ENCODE data around the gene IFNA10. TPM values are rescaled to one million over a fixed set of nuclear protein-coding genes. Genes with fewer than 3 reads are reported as not detected.
A peak's percentile ranks its signal among the peaks of the same experiment; 100 is the strongest.
"Not testable (repeated sequence)": the region's sequence is repeated elsewhere in the genome, so short reads cannot be mapped to it uniquely, and the experiment has no call there.

The IFNA10 gene
- total RNA-seq, 1 donor from 2014 or later: not detected

- TF ChIP-seq, protein P1, sequence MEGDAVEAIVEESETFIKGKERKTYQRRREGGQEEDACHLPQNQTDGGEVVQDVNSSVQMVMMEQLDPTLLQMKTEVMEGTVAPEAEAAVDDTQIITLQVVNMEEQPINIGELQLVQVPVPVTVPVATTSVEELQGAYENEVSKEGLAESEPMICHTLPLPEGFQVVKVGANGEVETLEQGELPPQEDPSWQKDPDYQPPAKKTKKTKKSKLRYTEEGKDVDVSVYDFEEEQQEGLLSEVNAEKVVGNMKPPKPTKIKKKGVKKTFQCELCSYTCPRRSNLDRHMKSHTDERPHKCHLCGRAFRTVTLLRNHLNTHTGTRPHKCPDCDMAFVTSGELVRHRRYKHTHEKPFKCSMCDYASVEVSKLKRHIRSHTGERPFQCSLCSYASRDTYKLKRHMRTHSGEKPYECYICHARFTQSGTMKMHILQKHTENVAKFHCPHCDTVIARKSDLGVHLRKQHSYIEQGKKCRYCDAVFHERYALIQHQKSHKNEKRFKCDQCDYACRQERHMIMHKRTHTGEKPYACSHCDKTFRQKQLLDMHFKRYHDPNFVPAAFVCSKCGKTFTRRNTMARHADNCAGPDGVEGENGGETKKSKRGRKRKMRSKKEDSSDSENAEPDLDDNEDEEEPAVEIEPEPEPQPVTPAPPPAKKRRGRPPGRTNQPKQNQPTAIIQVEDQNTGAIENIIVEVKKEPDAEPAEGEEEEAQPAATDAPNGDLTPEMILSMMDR (IDR thresholded peaks at IDR 0.05; ENCODE audit: unreplicated experiment): no peak
- Mint-ChIP-seq H3K27ac (ENCODE audit: unreplicated experiment) (no peak overlapping the region), H3K4me1 (ENCODE audit: unreplicated experiment) (no peaks in the 10 kb centered on the region), H3K4me3 (ENCODE audit: unreplicated experiment) (no peak overlapping the region), H3K36me3 (ENCODE audit: low read depth, unreplicated experiment) (no peaks in the 10 kb centered on the region), H3K9me3 (ENCODE audit: unreplicated experiment) (no peaks in the 10 kb centered on the region), H3K27me3 (ENCODE audit: unreplicated experiment) (no peaks in the 10 kb centered on the region)
- DNase-seq (ENCODE audit: low spot score): no peak
Observed at GRCh38 chr9:21205204-21205603, 1.7 kb downstream of the IFNA10 start.

GRCh38 chr9:21202105-21202504 lies 4.8 kb downstream of the IFNA10 start, which contains the start of gene IFNA7:
TSS of gene IFNA7 (minus strand) at chr9:21202205. CDS start at chr9:21202165, 40 bp downstream.
- not testable (repeated sequence) for H3K9me3 Mint-ChIP-seq (ENCODE audit: unreplicated experiment); H3K4me1 Mint-ChIP-seq (ENCODE audit: unreplicated experiment); DNase-seq (ENCODE audit: low spot score); H3K4me3 Mint-ChIP-seq (ENCODE audit: unreplicated experiment); H3K27ac Mint-ChIP-seq (ENCODE audit: unreplicated experiment); H3K36me3 Mint-ChIP-seq (ENCODE audit: low read depth, unreplicated experiment); H3K27me3 Mint-ChIP-seq (ENCODE audit: unreplicated experiment)

DNA sequence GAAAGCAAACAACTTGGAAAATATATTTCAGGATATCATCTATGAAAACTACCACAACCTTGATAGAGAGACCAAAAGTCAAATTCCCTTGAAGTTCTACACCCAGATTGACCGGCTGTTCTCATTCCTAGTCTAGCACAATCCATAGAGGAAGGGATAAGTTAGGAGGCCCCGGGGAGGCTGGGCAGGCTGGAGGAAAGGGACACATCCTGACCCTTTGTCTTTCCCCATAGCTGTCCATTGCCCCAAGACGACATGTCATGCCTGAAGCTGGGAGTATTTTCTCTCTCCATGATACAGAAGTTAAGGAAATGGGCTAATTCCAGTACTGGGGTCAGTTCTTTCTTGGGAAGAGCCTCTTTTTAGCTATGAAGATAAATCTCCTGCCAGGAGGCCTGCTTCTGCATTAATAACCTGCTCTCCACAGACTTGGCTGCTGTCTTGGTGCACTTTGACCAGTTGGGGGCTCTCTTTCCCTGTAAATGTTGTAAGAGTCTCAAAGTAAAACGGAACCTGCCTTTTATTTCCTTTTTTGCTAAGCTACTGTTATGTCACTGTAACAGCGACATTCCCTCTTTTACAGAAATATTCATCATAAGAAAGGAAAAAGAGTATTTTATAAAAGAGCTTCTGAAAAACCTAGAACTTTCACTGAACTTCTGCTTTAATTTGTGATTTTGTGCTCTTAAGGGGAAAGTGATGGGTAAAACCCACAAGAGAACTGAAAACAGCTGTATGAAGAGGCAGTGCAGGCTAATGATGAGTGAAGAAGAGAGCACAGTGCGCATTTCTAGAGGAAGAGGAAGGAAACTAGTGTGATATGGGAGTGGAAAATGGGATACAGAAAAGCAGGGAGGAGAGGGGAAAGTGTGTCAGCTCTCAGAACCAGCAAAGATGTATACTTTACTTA lies 11.8 kb downstream of the IFNA10 start:
- H3K4me3 Mint-ChIP-seq (ENCODE audit: unreplicated experiment); H3K4me1 Mint-ChIP-seq (ENCODE audit: unreplicated experiment); H3K9me3 Mint-ChIP-seq (ENCODE audit: unreplicated experiment); H3K36me3 Mint-ChIP-seq (ENCODE audit: low read depth, unreplicated experiment); H3K27me3 Mint-ChIP-seq (ENCODE audit: unreplicated experiment): not testable (repeated sequence)
- TF ChIP-seq, protein P1 (IDR thresholded peaks at IDR 0.05; ENCODE audit: unreplicated experiment): peak; percentile 46
- DNase-seq (ENCODE audit: low spot score): peak; percentile 56
- peak overlapping the region; percentile 42 for H3K27ac Mint-ChIP-seq (ENCODE audit: unreplicated experiment)

GRCh38 chr9:21187487-21187886 lies 19.5 kb downstream of the IFNA10 start, which contains the start of gene IFNA4:
TSS of gene IFNA4 (minus strand) at chr9:21187587. CDS start at chr9:21187531, 56 bp downstream.
- not testable (repeated sequence) for H3K4me3 Mint-ChIP-seq (ENCODE audit: unreplicated experiment); H3K27me3 Mint-ChIP-seq (ENCODE audit: unreplicated experiment); H3K36me3 Mint-ChIP-seq (ENCODE audit: low read depth, unreplicated experiment); H3K9me3 Mint-ChIP-seq (ENCODE audit: unreplicated experiment); H3K27ac Mint-ChIP-seq (ENCODE audit: unreplicated experiment); H3K4me1 Mint-ChIP-seq (ENCODE audit: unreplicated experiment); DNase-seq (ENCODE audit: low spot score)

DNA sequence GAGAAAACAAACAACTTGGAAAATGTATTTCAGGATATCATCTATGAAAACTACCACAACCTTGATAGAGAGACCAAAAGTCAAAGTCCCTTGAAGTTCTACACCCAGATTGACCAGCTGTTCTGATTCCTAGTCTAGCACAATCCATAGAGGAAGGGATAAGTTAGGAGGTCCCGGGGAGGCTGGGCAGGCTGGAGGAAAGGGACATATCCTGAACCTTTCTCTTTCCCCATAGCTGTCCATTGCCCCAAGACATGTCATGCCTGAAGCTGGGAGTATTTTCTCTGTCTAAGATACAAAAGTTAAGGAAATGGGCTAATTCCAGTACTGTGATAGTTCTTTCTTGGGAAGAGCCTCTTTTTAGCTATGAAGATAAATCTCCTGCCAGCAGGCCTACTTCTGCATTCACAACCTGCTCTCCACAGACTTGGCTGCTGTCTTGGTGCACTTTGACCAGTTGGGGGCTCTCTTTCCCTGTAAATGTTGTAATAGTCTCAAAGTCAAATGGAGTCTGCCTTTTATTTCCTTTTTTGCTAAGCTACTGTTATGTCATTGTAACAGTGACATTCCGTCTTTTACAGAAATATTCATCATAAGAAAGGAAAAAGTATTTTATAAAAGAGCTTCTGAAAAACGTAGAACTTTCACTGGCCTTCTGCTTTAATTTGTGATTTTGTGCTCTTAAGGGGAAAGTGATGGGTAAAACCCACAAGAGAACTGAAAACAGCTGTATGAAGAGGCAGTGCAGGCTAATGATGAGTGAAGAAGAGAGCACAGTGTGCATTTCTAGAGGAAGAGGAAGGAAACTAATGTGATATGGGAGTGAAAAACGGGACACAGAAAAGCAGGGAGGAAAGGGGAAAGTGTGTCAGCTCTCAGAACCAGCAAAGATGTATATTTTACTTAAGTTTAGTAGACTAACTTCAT lies 23.9 kb downstream of the IFNA10 start:
- H3K4me3 Mint-ChIP-seq (ENCODE audit: unreplicated experiment); H3K27ac Mint-ChIP-seq (ENCODE audit: unreplicated experiment); H3K9me3 Mint-ChIP-seq (ENCODE audit: unreplicated experiment); H3K27me3 Mint-ChIP-seq (ENCODE audit: unreplicated experiment); H3K4me1 Mint-ChIP-seq (ENCODE audit: unreplicated experiment); H3K36me3 Mint-ChIP-seq (ENCODE audit: low read depth, unreplicated experiment): not testable (repeated sequence)
- peak; percentile 24 for DNase-seq (ENCODE audit: low spot score)

DNA sequence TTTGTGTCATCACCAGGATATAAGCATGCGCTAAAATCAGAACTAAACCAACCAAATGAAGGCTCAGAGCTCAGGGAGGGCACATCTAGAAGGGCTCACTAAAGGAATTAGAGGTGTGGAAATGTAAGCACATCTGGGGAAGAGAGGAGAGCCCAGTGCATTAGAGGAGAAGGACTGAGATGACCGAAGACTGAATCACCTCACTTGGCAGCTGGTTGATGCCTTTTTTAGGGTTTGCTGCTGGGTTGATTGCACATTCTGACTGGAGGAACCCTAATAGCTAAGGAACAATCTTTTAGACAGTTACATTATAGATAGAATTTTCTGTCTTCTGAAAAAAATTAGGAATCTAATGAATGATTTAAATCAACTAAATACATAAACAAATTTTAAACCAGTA lies 32.3 kb downstream of the IFNA10 start:
- Mint-ChIP-seq H3K27me3 (ENCODE audit: unreplicated experiment) (peaks cover 2% of the 10 kb centered on the region), H3K9me3 (ENCODE audit: unreplicated experiment) (no peaks in the 10 kb centered on the region), H3K4me1 (ENCODE audit: unreplicated experiment) (no peaks in the 10 kb centered on the region), H3K27ac (ENCODE audit: unreplicated experiment) (no peak overlapping the region), H3K36me3 (ENCODE audit: low read depth, unreplicated experiment) (no peaks in the 10 kb centered on the region), H3K4me3 (ENCODE audit: unreplicated experiment) (no peak overlapping the region)
- no peak for DNase-seq (ENCODE audit: low spot score)
- TF ChIP-seq, protein P1 (IDR thresholded peaks at IDR 0.05; ENCODE audit: unreplicated experiment): no peak

Data from endothelial cell (in vitro differentiated cells).